DOHH2 (cell line): ENCODE data around the gene TIGIT.

Experiments used
- EZH2phosphoT487 ChIP-seq: fragments of 200-600 bp; sonication (generic); IDR thresholded peaks from 2 replicates; pipeline ENCODE4 v1.6.1; 2017; ENCODE audit warnings: borderline replicate concordance, mild to moderate bottlenecking, antibody characterized with exemption, low read length, moderate library complexity, mixed read lengths
- TF ChIP-seq, protein P1 (sequence below): fragments of 200-600 bp; sonication (generic); IDR thresholded peaks from one replicate; pipeline ENCODE4 v1.5.1; 2014; ENCODE audit warnings: antibody characterized with exemption, mild to moderate bottlenecking, low read depth, low read length; ENCODE audit not compliant: poor library complexity, severe bottlenecking

DNA sequence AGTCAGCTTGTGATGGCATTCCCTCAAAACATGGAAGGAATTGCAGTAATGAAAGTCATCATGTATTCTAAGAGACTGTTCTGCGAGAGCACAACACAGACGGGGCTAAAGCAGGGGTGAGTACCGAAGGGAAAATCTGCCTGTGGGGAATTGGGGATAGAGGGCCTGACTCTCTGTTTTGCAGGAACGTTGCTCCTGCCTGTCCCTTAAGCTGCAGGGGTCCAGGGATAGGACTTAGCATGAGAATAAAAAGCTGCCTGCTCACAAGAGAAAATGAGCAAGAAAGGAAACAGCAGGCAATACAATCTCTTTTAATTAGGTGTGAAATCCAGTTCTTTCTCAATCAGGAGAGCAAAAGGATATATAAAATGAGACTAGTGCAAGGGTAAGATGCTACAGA, 62.2 kb downstream of the TIGIT start:
- TF ChIP-seq, protein P1, sequence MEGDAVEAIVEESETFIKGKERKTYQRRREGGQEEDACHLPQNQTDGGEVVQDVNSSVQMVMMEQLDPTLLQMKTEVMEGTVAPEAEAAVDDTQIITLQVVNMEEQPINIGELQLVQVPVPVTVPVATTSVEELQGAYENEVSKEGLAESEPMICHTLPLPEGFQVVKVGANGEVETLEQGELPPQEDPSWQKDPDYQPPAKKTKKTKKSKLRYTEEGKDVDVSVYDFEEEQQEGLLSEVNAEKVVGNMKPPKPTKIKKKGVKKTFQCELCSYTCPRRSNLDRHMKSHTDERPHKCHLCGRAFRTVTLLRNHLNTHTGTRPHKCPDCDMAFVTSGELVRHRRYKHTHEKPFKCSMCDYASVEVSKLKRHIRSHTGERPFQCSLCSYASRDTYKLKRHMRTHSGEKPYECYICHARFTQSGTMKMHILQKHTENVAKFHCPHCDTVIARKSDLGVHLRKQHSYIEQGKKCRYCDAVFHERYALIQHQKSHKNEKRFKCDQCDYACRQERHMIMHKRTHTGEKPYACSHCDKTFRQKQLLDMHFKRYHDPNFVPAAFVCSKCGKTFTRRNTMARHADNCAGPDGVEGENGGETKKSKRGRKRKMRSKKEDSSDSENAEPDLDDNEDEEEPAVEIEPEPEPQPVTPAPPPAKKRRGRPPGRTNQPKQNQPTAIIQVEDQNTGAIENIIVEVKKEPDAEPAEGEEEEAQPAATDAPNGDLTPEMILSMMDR = no peak
- TF ChIP-seq EZH2phosphoT487 = no peak
